Measurements from ENCODE around the gene MEF2C. TPM values are rescaled to one million over a fixed set of nuclear protein-coding genes. Genes with fewer than 3 reads are reported as not detected.

MEF2C gene
- total RNA-seq, 5 donors from 2014 or later (not counting 1 experiment from before 2014, with no cell fraction given) = 2.5 to 9.4 (median 4.4) TPM

DNA sequence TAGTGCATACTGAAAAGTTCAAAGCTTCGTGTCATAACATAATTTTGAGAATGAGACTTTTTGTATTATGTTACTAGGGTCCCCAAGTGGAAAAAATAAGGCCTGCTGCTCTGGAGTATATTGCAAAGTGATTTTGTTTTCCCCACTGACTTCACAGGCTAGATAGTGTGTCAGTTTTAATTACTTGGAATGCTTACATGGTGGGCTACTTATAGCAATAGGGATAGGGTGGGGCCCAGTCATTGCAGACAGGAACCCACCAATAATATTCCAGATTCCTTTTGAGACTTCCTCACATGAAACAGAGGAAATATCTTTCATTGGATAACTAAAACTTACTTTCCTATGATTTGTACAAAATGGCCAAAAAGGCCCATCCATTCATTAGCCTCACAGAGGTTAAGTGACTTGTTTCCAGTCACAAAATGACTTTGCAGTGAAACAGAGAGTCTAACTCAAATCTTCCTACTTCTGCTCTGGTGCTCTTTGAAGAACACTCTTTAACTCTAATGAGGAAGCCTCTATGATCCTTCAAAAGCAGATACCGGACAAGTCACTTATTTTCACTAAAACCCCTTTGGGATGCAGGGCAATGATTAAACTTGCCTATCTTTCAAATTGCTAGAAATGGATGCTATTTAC, 16.2 kb upstream of the MEF2C start:
- H3K9me3 Mint-ChIP-seq = no peaks in the 10 kb centered on the region
- no peaks in the 10 kb centered on the region for H3K4me1 ChIP-seq (ENCODE audit: control insufficient read depth in 1 of 2, extremely low read depth in 1 of 2, insufficient read depth in 2 of 2, low read length in 2 of 2)
- ATAC-seq (replicated peaks in 1 of 4) (no peak), DNase-seq (no peak)
- ChIA-PET CTCF (no interaction called here), POLR2A (interaction anchor here in 1 of 2 donors (0.6 kb wide), 1 partner anchor 133 kb away, joined by 3 read pairs; no protein-coding TSS in a partner anchor)
- no peak overlapping the region for H3K4me3 ChIP-seq (ENCODE audit: control insufficient read depth in 1 of 2, extremely low read depth in 1 of 2, low read length in 1 of 2)
- H3K27ac Mint-ChIP-seq = no peak overlapping the region
- H3K27me3 ChIP-seq (replicated peaks in 1 of 2; ENCODE audit: control insufficient read depth in 2 of 2, extremely low read depth in 1 of 2, insufficient read depth in 2 of 2, low read length in 1 of 2) = no peaks in the 10 kb centered on the region
- H3K36me3 Mint-ChIP-seq = no peaks in the 10 kb centered on the region
- H3K27ac ChIP-seq (ENCODE audit: low read length) = no peak overlapping the region
- WGBS (ENCODE audit: insufficient coverage) = 29% methylated on average over 1 of the region's 2 CpGs
- H3K9me3 ChIP-seq = no peaks in the 10 kb centered on the region
- H3K36me3 ChIP-seq (ENCODE audit: control insufficient read depth in 2 of 2, extremely low read depth in 1 of 2, insufficient read depth in 1 of 2, low read length in 1 of 2) = no peaks in the 10 kb centered on the region
- H3K4me3 Mint-ChIP-seq = no peak overlapping the region
- no peaks in the 10 kb centered on the region for H3K27me3 Mint-ChIP-seq
- H3K4me1 Mint-ChIP-seq = no peaks in the 10 kb centered on the region

DNA sequence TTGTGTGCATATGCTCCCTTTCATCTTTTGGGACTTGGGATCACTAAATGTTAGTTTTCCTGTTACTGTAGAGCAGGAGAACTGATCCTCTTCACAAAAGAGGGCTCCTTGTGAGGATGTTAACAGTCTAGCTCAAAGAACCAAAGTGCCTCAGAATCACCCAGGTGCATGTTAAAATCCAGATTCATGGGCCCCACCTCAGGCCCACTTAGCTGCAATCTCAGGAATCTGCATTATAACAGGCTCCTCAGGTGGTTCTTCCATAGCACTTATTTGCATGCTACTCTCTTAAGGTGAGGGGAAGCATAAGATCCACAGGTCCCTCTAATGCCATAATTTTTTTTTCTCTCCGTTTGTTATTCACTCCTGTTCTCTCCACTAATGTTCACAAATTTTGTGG, 14.8 kb upstream of the MEF2C start:
- no peaks in the 10 kb centered on the region for H3K4me1 ChIP-seq (ENCODE audit: control insufficient read depth in 1 of 2, extremely low read depth in 1 of 2, insufficient read depth in 2 of 2, low read length in 2 of 2)
- CTCF ChIA-PET = no interaction called here
- H3K36me3 Mint-ChIP-seq = no peaks in the 10 kb centered on the region
- H3K4me3 ChIP-seq (ENCODE audit: control insufficient read depth in 1 of 2, extremely low read depth in 1 of 2, low read length in 1 of 2) = no peak overlapping the region
- ATAC-seq (replicated peaks in 1 of 4) (no peak), DNase-seq (no peak)
- no peak overlapping the region for H3K4me3 Mint-ChIP-seq
- no peaks in the 10 kb centered on the region for H3K9me3 Mint-ChIP-seq
- H3K27me3 Mint-ChIP-seq = no peaks in the 10 kb centered on the region
- no peaks in the 10 kb centered on the region for H3K36me3 ChIP-seq (ENCODE audit: control insufficient read depth in 2 of 2, extremely low read depth in 1 of 2, insufficient read depth in 1 of 2, low read length in 1 of 2)
- no peaks in the 10 kb centered on the region for H3K9me3 ChIP-seq
- no peak overlapping the region for H3K27ac ChIP-seq (ENCODE audit: low read length)
- H3K4me1 Mint-ChIP-seq = no peaks in the 10 kb centered on the region
- no peak overlapping the region for H3K27ac Mint-ChIP-seq
- no peaks in the 10 kb centered on the region for H3K27me3 ChIP-seq (replicated peaks in 1 of 2; ENCODE audit: control insufficient read depth in 2 of 2, extremely low read depth in 1 of 2, insufficient read depth in 2 of 2, low read length in 1 of 2)
- no CpG with 5 or more reads among the region's 1 CpG for WGBS (ENCODE audit: insufficient coverage)
- POLR2A ChIA-PET = no interaction called here

GRCh38 chr5:88895681-88896501, 12.9 kb upstream of the MEF2C start:
- Histone ChIP-seq H3K36me3 (ENCODE audit: control insufficient read depth in 2 of 2, extremely low read depth in 1 of 2, insufficient read depth in 1 of 2, low read length in 1 of 2) (no peaks in the 10 kb centered on the region), H3K4me3 (ENCODE audit: control insufficient read depth in 1 of 2, extremely low read depth in 1 of 2, low read length in 1 of 2) (no peak overlapping the region), H3K27me3 (replicated peaks in 1 of 2; ENCODE audit: control insufficient read depth in 2 of 2, extremely low read depth in 1 of 2, insufficient read depth in 2 of 2, low read length in 1 of 2) (no peaks in the 10 kb centered on the region), H3K4me1 (ENCODE audit: control insufficient read depth in 1 of 2, extremely low read depth in 1 of 2, insufficient read depth in 2 of 2, low read length in 2 of 2) (no peaks in the 10 kb centered on the region), H3K9me3 (no peaks in the 10 kb centered on the region), H3K27ac (ENCODE audit: low read length) (no peak overlapping the region)
- no peak for DNase-seq
- H3K9me3 Mint-ChIP-seq = no peaks in the 10 kb centered on the region
- H3K4me3 Mint-ChIP-seq = no peak overlapping the region
- H3K27ac Mint-ChIP-seq = no peak overlapping the region
- no peaks in the 10 kb centered on the region for H3K4me1 Mint-ChIP-seq
- WGBS (ENCODE audit: insufficient coverage) = 76% methylated on average over 2 of the region's 10 CpGs
- H3K27me3 Mint-ChIP-seq = peaks cover 10 to 12% of the 10 kb centered on the region in 2 donors
- no peak for ATAC-seq (replicated peaks in 1 of 4)
- H3K36me3 Mint-ChIP-seq = no peaks in the 10 kb centered on the region
- ChIA-PET CTCF (no interaction called here), POLR2A (no interaction called here)

DNA sequence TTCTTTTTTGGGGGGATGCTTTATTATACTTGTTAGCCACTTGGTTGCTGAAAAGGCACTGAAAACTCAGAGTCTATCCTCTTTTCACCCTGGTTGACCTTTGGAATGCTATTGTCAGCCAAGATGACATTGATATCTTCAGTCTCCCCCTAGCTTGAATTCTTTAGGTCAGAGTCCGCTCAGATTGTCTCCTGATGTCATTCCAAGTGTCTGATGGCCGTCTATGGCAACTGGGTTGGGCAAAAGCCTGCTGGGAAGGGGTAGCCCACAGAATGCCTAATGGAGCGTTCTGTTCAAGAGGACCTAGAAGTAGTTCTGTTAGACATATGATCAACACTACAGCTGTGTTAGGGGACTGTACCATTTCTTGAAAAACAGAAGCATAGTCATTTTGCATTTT, 9.7 kb upstream of the MEF2C start:
- DNase-seq = no peak
- H3K4me1 Mint-ChIP-seq = peaks cover 0 to 4% (median 3%) of the 10 kb centered on the region in 3 donors
- no peak overlapping the region for H3K4me3 Mint-ChIP-seq
- peaks cover 31 to 38% of the 10 kb centered on the region in 2 donors for H3K27me3 Mint-ChIP-seq
- WGBS (ENCODE audit: insufficient coverage) = 88% methylated on average over 3 of the region's 3 CpGs
- CTCF ChIA-PET = no interaction called here
- H3K27me3 ChIP-seq (replicated peaks in 1 of 2; ENCODE audit: control insufficient read depth in 2 of 2, extremely low read depth in 1 of 2, insufficient read depth in 2 of 2, low read length in 1 of 2) = peaks cover 0 to 11% of the 10 kb centered on the region in 2 experiments
- no peak for ATAC-seq (replicated peaks in 1 of 4)
- no peak overlapping the region for H3K4me3 ChIP-seq (ENCODE audit: control insufficient read depth in 1 of 2, extremely low read depth in 1 of 2, low read length in 1 of 2)
- H3K36me3 ChIP-seq (ENCODE audit: control insufficient read depth in 2 of 2, extremely low read depth in 1 of 2, insufficient read depth in 1 of 2, low read length in 1 of 2) = no peaks in the 10 kb centered on the region
- H3K36me3 Mint-ChIP-seq = no peaks in the 10 kb centered on the region
- POLR2A ChIA-PET = no interaction called here
- H3K9me3 Mint-ChIP-seq = no peaks in the 10 kb centered on the region
- H3K9me3 ChIP-seq = no peaks in the 10 kb centered on the region
- H3K27ac Mint-ChIP-seq = no peak overlapping the region
- peaks cover 0 to 5% of the 10 kb centered on the region in 2 experiments for H3K4me1 ChIP-seq (ENCODE audit: control insufficient read depth in 1 of 2, extremely low read depth in 1 of 2, insufficient read depth in 2 of 2, low read length in 2 of 2)
- H3K27ac ChIP-seq (ENCODE audit: low read length) = no peak overlapping the region

GRCh38 chr5:88890070-88890781, 7.2 kb upstream of the MEF2C start:
- Mint-ChIP-seq H3K36me3 (no peaks in the 10 kb centered on the region), H3K27me3 (peaks cover 37 to 47% of the 10 kb centered on the region in 2 donors), H3K9me3 (no peaks in the 10 kb centered on the region), H3K4me1 (peaks cover 3 to 4% (median 3%) of the 10 kb centered on the region in 3 donors), H3K27ac (no peak overlapping the region), H3K4me3 (peak overlapping the region in 1 of 3 donors; percentile 63)
- no peaks in the 10 kb centered on the region for H3K36me3 ChIP-seq (ENCODE audit: control insufficient read depth in 2 of 2, extremely low read depth in 1 of 2, insufficient read depth in 1 of 2, low read length in 1 of 2)
- peaks cover 0 to 13% of the 10 kb centered on the region in 2 experiments for H3K27me3 ChIP-seq (replicated peaks in 1 of 2; ENCODE audit: control insufficient read depth in 2 of 2, extremely low read depth in 1 of 2, insufficient read depth in 2 of 2, low read length in 1 of 2)
- H3K4me3 ChIP-seq (ENCODE audit: control insufficient read depth in 1 of 2, extremely low read depth in 1 of 2, low read length in 1 of 2) = peak overlapping the region in 1 of 2 donors; percentile 30
- ATAC-seq (replicated peaks in 1 of 4) (no peak), DNase-seq (no peak)
- no peaks in the 10 kb centered on the region for H3K9me3 ChIP-seq
- POLR2A ChIA-PET = no interaction called here
- CTCF ChIA-PET = interaction anchor here in 1 of 2 donors (0.6 to 0.7 kb wide), 2 partner anchors 28 to 849 kb away, joined by 3 to 6 read pairs; no protein-coding TSS in a partner anchor
- H3K27ac ChIP-seq (ENCODE audit: low read length) = no peak overlapping the region
- WGBS (ENCODE audit: insufficient coverage) = no CpG with 5 or more reads among the region's 10 CpGs
- peaks cover 0 to 5% of the 10 kb centered on the region in 2 experiments for H3K4me1 ChIP-seq (ENCODE audit: control insufficient read depth in 1 of 2, extremely low read depth in 1 of 2, insufficient read depth in 2 of 2, low read length in 2 of 2)

All from T-cell (primary cell).